Loucy (cell line): ENCODE results near the gene WIZ.

Experiments used
- CTCF ChIP-seq: fragments of 200-600 bp; sonication (generic); conservative IDR thresholded peaks from 2 replicates; pipeline ENCODE4 v1.5.1; 2014; ENCODE audit warnings: mild to moderate bottlenecking, antibody characterized with exemption, low read length
- EZH2phosphoT487 ChIP-seq: fragments of 200-600 bp; IDR thresholded peaks from 2 replicates; pipeline ENCODE4 v1.6.1; 2018; ENCODE audit warnings: antibody characterized with exemption, mild to moderate bottlenecking, moderate library complexity, borderline replicate concordance

DNA sequence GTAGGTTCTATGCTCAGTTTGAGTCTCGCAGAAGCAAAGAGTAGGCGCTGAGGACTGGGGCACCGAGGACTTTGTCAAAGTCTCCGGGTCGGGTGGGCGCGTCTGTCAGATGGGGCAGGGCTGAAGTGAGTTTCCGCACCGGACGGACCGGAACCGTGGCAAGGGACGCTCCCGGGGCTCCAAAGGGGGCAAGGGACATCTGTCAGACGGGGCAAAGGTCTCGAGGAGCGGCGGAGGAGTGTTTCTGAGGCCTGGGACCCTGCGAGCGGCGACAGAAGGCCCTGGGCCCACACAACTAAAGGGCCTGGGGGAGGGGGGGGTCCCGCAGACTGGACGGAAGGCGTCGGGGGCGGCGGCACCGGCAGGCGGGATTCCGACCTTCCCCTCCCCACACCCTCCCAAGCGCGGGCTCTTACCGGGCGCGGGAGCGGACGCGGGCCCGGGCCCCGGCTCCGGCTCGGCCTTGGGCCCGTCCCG lies 17.7 kb downstream of the WIZ start:
- TF ChIP-seq CTCF (no peak), EZH2phosphoT487 (no peak)
